GM12878 (cell line): ENCODE results near the gene ASB2. TPM values are rescaled to one million over a fixed set of nuclear protein-coding genes. Genes with fewer than 3 reads are reported as not detected.

Source experiments
- ATAC-seq: fragments of 200-7000 bp; cut with Tn5 transposase; 3 replicates; pipeline ENCODE4 v1.9.1; 2020; ENCODE audit warnings: mild to moderate bottlenecking, moderate library complexity
- BruUV-seq: library from RNA; stranded (reverse); fragments of 400-500 nt; replicated peaks from 2 replicates; lab custom pipeline; 2021; lab: Mats Ljungman, UMichigan
- CTCF ChIA-PET: fragments of 300-600 bp; sonication (Branson Sonifier 250); formaldehyde crosslinking; extraction: SDS; loops from one replicate; lab custom pipeline; 2021; ENCODE audit warnings: inconsistent platforms; lab: Yijun Ruan, JAX
- POLR2A ChIA-PET: fragments of 350-600 bp; formaldehyde crosslinking; extraction: SDS; loops from one replicate; lab custom pipeline; 2021; ENCODE audit warnings: inconsistent platforms; lab: Charles Lee
- RAD21 ChIA-PET: fragments of 300-600 bp; sonication (Branson Sonifier 250); formaldehyde crosslinking; loops from one replicate; lab custom pipeline; 2023; ENCODE audit warnings: antibody characterized with exemption; ENCODE audit not compliant: unreplicated experiment; lab: Charles Lee
- SMC1A ChIA-PET: fragments of 300-600 bp; sonication (Branson Sonifier 250); formaldehyde crosslinking; loops from one replicate; lab custom pipeline; 2023; ENCODE audit not compliant: unreplicated experiment, uncharacterized antibody; lab: Charles Lee
- DNase-seq: peaks from one replicate; pipeline ENCODE4 v3.0.0-alpha.2; 2011; ENCODE audit warnings: low read depth, low spot score
- FAIRE-seq: peaks from 3 replicates; lab custom pipeline; 2011; peaks lifted over from hg19 to GRCh38; lab: Jason Lieb, UNC
- H2AFZ ChIP-seq: 2 replicates; pipeline ENCODE4 v1.6.0; 2011; ENCODE audit warnings: low read depth, low read length, control low read depth; ENCODE audit not compliant: control insufficient read depth
- H3K27ac ChIP-seq: 2 replicates; pipeline ENCODE4 v1.5.1; 2011; ENCODE audit warnings: control low read depth; ENCODE audit not compliant: control insufficient read depth, insufficient read depth
- H3K27me3 ChIP-seq, 2 experiments: replicated peaks in 1 of 2; 2 replicates each; pipeline versions ENCODE4 v1.6.0 to v1.6.1; 2011; ENCODE audit warnings: low read length in 1 of 2; ENCODE audit not compliant: control insufficient read depth in 2 of 2, insufficient read depth in 2 of 2
- H3K36me3 ChIP-seq, 2 experiments: 2 replicates each; pipeline ENCODE4 v1.5.1; 2011; ENCODE audit warnings: low read length in 1 of 2; ENCODE audit not compliant: control insufficient read depth in 2 of 2, insufficient read depth in 2 of 2
- H3K4me1 ChIP-seq: 2 replicates; pipeline ENCODE4 v1.6.1; 2011; ENCODE audit warnings: mild to moderate bottlenecking, low read length, moderate library complexity, mixed read lengths; ENCODE audit not compliant: control insufficient read depth, insufficient read depth
- H3K4me2 ChIP-seq: 2 replicates; pipeline ENCODE4 v1.6.0; 2011; ENCODE audit warnings: control low read depth; ENCODE audit not compliant: control insufficient read depth, insufficient read depth
- H3K4me3 ChIP-seq: fragments of 200-600 bp; sonication (generic); 2 replicates; pipeline ENCODE4 v1.5.1; 2016
- H3K79me2 ChIP-seq: 2 replicates; pipeline ENCODE4 v1.6.0; 2011; ENCODE audit warnings: low read length; ENCODE audit not compliant: control insufficient read depth, insufficient read depth
- H3K9ac ChIP-seq: 2 replicates; pipeline ENCODE4 v1.8.0; 2011; ENCODE audit warnings: low read length, control low read depth, mixed read lengths; ENCODE audit not compliant: control insufficient read depth, insufficient read depth
- H3K9me3 ChIP-seq: replicated peaks from 3 replicates; pipeline ENCODE4 v1.5.1; 2011; ENCODE audit warnings: mild to moderate bottlenecking, low read length; ENCODE audit not compliant: control insufficient read depth, insufficient read depth
- H4K20me1 ChIP-seq: 2 replicates; pipeline ENCODE4 v1.6.0; 2011; ENCODE audit not compliant: control insufficient read depth, insufficient read depth
- E4F1 ChIP-seq: fragments of 450-650 bp; IDR thresholded peaks from 2 replicates; pipeline ENCODE4 v1.6.1; 2018; ENCODE audit warnings: borderline replicate concordance, mild to moderate bottlenecking; ENCODE audit not compliant: partially characterized antibody
- ZNF207 ChIP-seq: fragments of 450-650 bp; IDR thresholded peaks from 2 replicates; pipeline ENCODE4 v1.6.1; 2014; ENCODE audit warnings: antibody characterized with exemption, mild to moderate bottlenecking, borderline replicate concordance
- WGBS: methylation state at CpG from one replicate; pipeline ENCODE4 v1.1.6; 2016; ENCODE audit warnings: low lambda C conversion rate; ENCODE audit not compliant: insufficient replicate concordance, insufficient coverage; ENCODE audit errors: missing lambda C conversion rate; 5-methylcytosine and 5-hydroxymethylcytosine counted together
- in situ Hi-C: fragments of 300-500 bp; cut with MboI; formaldehyde crosslinking; loops from 9 replicates; pipeline ENCODE4 v1.14.3; 2018; ENCODE audit warnings: mixed read lengths
- intact Hi-C: fragments of 100-400 bp; cut with micrococcal nuclease; formaldehyde crosslinking; loops from one replicate; pipeline ENCODE4 v1.14.2; 2022; ENCODE audit not compliant: unreplicated experiment
- polyA plus RNA-seq, 11 experiments: library from polyadenylated mRNA; depleted of rRNA in 4 of 11; unstranded in 6 of 11; stranded (reverse) in 5 of 11; fragments of >200 nt; fragmentation: Nextera tagmentation in 4 of 11; fragmentation: Illumina TruSeq in 1 of 11; extraction: Ambion mirVana in 4 of 11; extraction: Trizol in 1 of 11; gene quantifications; 1 replicate in 1 of 11; 2 replicates in 10 of 11; pipeline versions ENCODE4 v1.2.1 to v1.2.3, GENCODE V29; 2011 to 2016; ENCODE audit warnings: inconsistent platforms in 2 of 11, missing spikeins in 2 of 11, low read depth in 1 of 11
- total RNA-seq, 4 experiments: library from RNA; depleted of rRNA in 3 of 4; stranded (reverse); fragments of >200 nt in 3 of 4; fragmentation: Illumina TruSeq in 1 of 4; extraction: Trizol in 1 of 4; gene quantifications; 2 replicates each; pipeline versions ENCODE4 v1.2.1 to v1.2.3, GENCODE V29; 2013 to 2021
- TF ChIP-seq, protein P1 (sequence below): fragments of 450-650 bp; IDR thresholded peaks from 2 replicates; pipeline ENCODE4 v1.6.1; 2016; ENCODE audit warnings: mild to moderate bottlenecking

The ASB2 gene
- total and polyA plus RNA-seq, 10 of the 15 experiments (the other 5 are each of a cell fraction or from before 2014, with no cell fraction given), result 3.0 to 54.8 (median 33.5) TPM

DNA sequence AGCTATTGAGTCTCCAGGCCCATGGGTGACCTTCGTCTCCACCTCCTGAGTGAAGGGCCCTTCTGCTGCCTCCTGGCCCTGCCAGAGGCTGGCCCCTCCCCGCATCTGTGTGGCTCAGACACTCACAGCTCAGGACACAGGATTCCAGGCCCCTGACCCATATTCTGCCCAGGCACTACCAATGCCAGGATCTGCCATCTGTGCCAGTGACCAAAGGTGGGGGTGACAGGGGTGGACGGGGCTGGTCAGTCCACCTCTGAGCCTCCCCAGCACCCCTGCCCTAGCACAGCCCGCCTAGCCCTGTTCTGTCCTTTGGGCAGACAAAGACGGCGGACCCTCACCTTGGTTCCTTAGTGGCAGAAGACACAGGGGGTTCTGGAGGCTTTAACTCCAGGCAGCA, 2.8 kb downstream of the ASB2 start:
- Histone ChIP-seq H3K36me3 (no peaks in the 10 kb centered on the region), H3K27ac (no peak overlapping the region), H3K9me3 (no peaks in the 10 kb centered on the region; the same call in 2 of the 3 replicates), H3K9ac (no peak overlapping the region), H2AFZ (no peak overlapping the region), H3K79me2 (no peaks in the 10 kb centered on the region), H3K4me1 (peaks cover 92% of the 10 kb centered on the region), H4K20me1 (no peaks in the 10 kb centered on the region), H3K27me3 (no peaks in the 10 kb centered on the region), H3K4me3 (no peak overlapping the region), H3K4me2 (no peak overlapping the region)
- 76% methylated on average over 6 of the region's 6 CpGs for WGBS
- no peak for DNase-seq
- in situ Hi-C loops (loop anchor here (10.0 to 25.0 kb wide), 3 partner anchors 1211 to 1689 kb away; partner anchors contain the start of gene SYNE3), intact Hi-C loops (no loop called here)
- ChIA-PET SMC1A (interaction anchor here (0.6 to 20.2 kb wide), 9 partner anchors 8 to 163 kb away, joined by 3 to 409 read pairs (median 15); partner anchors contain the start of gene CCDC197), POLR2A (interaction anchor here (1.0 to 4.4 kb wide), 6 partner anchors 9 to 26 kb away, joined by 3 to 18 read pairs (median 7); no protein-coding TSS in a partner anchor), RAD21 (interaction anchor here (7.8 to 16.9 kb wide), 3 partner anchors 15 to 34 kb away, joined by 182 to 324 read pairs (median 209); partner anchors contain the start of gene CCDC197), CTCF (interaction anchor here (2.0 to 20.8 kb wide), 6 partner anchors 13 to 163 kb away, joined by 5 to 399 read pairs (median 56); partner anchors contain the start of gene CCDC197)
- no peak for FAIRE-seq
- no TSS peak for BruUV-seq
- TF ChIP-seq, protein P1, sequence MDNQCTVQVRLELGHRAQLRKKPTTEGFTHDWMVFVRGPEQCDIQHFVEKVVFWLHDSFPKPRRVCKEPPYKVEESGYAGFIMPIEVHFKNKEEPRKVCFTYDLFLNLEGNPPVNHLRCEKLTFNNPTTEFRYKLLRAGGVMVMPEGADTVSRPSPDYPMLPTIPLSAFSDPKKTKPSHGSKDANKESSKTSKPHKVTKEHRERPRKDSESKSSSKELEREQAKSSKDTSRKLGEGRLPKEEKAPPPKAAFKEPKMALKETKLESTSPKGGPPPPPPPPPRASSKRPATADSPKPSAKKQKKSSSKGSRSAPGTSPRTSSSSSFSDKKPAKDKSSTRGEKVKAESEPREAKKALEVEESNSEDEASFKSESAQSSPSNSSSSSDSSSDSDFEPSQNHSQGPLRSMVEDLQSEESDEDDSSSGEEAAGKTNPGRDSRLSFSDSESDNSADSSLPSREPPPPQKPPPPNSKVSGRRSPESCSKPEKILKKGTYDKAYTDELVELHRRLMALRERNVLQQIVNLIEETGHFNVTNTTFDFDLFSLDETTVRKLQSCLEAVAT, result peak; percentile 63; the same call in 1 of the 2 replicates
- TF ChIP-seq E4F1 (no peak), ZNF207 (no peak)
- no peak for ATAC-seq
